Common myeloid progenitor, CD34-positive (primary cell): ENCODE measurements around the gene TMEM150B. TPM values are rescaled to one million over a fixed set of nuclear protein-coding genes. Genes with fewer than 3 reads are reported as not detected.

Experiments
- CTCF ChIA-PET: fragments of 350-600 bp; sonication (Branson Sonifier 250); formaldehyde crosslinking; loops from one replicate; lab custom pipeline; 2021; ENCODE audit warnings: antibody characterized with exemption; lab: Charles Lee
- POLR2A ChIA-PET: fragments of 350-600 bp; sonication (Branson Sonifier 250); formaldehyde crosslinking; loops from one replicate; lab custom pipeline; 2021; ENCODE audit warnings: antibody characterized with exemption; lab: Charles Lee
- DNase-seq, 3 donors: peaks; one replicate each; pipeline versions ENCODE4 v3.0.0 to v3.0.0-alpha.2; 2013
- H3K27ac ChIP-seq, 2 experiments: 1 replicate in 1 of 2; 2 replicates in 1 of 2; pipeline ENCODE4 v1.7.0; 2013; ENCODE audit warnings: inconsistent platforms in 2 of 2, low read length in 2 of 2, mild to moderate bottlenecking in 2 of 2, low read depth in 1 of 2, moderate library complexity in 1 of 2; ENCODE audit not compliant: severe bottlenecking in 2 of 2, insufficient read depth in 1 of 2, poor library complexity in 1 of 2
- H3K27me3 ChIP-seq, 5 experiments: replicated peaks in 2 of 5; 1 replicate in 3 of 5; 2 replicates in 2 of 5; pipeline versions ENCODE4 v1.6.1 to v1.7.0; 2013; ENCODE audit warnings: low read length in 4 of 5, mild to moderate bottlenecking in 2 of 5, moderate library complexity in 2 of 5, inconsistent platforms in 1 of 5; ENCODE audit not compliant: insufficient read depth in 5 of 5, control insufficient read depth in 4 of 5
- H3K36me3 ChIP-seq, 4 experiments: 1 replicate in 2 of 4; 2 replicates in 2 of 4; pipeline versions ENCODE4 v1.6.1 to v1.7.0; 2013; ENCODE audit warnings: low read length in 3 of 4, control low read depth in 1 of 4, mild to moderate bottlenecking in 1 of 4; ENCODE audit not compliant: control insufficient read depth in 4 of 4, insufficient read depth in 4 of 4
- H3K4me1 ChIP-seq, 4 experiments: 1 replicate in 3 of 4; 2 replicates in 1 of 4; pipeline versions ENCODE4 v1.6.1 to v1.7.1; 2013; ENCODE audit warnings: low read length in 3 of 4, mild to moderate bottlenecking in 3 of 4, control low read depth in 1 of 4, inconsistent platforms in 1 of 4, moderate library complexity in 1 of 4; ENCODE audit not compliant: control insufficient read depth in 4 of 4, insufficient read depth in 4 of 4; ENCODE audit errors: control extremely low read depth in 1 of 4
- H3K4me3 ChIP-seq, 7 experiments: 1 replicate in 4 of 7; 2 replicates in 3 of 7; pipeline versions ENCODE4 v1.5.1 to v1.7.0; 2013; ENCODE audit warnings: mild to moderate bottlenecking in 7 of 7, low read length in 6 of 7, moderate library complexity in 6 of 7, inconsistent platforms in 2 of 7, low read depth in 2 of 7, control low read depth in 1 of 7; ENCODE audit not compliant: insufficient read depth in 4 of 7, control insufficient read depth in 1 of 7; ENCODE audit errors: extremely low read depth in 1 of 7
- H3K9me3 ChIP-seq, 5 experiments: 1 replicate in 4 of 5; 2 replicates in 1 of 5; pipeline versions ENCODE4 v1.6.1 to v1.7.1; 2013; ENCODE audit warnings: low read length in 4 of 5, mild to moderate bottlenecking in 2 of 5, inconsistent platforms in 1 of 5, low read depth in 1 of 5, moderate library complexity in 1 of 5; ENCODE audit not compliant: control insufficient read depth in 4 of 5, insufficient read depth in 2 of 5; ENCODE audit errors: control extremely low read depth in 1 of 5
- WGBS: methylation state at CpG from one replicate; pipeline ENCODE4 v1.1.5; 2013; ENCODE audit not compliant: insufficient coverage; 5-methylcytosine and 5-hydroxymethylcytosine counted together
- polyA plus RNA-seq: library from polyadenylated mRNA; unstranded; fragments of 120-200 nt; gene quantifications from one replicate; pipeline ENCODE4 v1.2.1, GENCODE V29; 2013

The TMEM150B gene, protein sequence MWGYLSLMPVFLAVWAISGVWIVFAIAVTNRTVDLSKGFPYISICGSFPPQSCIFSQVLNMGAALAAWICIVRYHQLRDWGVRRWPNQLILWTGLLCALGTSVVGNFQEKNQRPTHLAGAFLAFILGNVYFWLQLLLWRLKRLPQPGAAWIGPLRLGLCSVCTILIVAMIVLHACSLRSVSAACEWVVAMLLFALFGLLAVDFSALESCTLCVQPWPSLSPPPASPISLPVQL
- 2.6 TPM for polyA plus RNA-seq

DNA sequence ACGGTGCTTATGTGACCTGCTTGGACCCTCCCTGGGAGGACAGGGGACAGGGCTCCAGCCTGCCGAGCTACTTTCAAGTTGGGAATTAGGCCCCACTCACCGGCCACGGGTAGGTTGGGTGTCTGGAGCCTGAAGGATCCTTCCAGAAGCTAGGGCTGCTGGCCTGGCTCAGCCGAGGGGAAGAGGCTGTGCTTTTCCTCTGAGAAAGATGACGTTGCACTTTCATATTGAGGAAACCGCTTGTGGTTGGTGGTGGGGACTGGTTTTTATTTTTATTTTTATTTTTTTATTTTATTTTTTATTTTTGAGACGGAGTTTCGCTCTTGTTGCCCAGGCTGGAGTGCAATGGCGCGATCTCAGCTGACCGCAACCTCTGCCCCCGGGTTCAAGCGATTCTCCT, at the start of gene TMEM150B:
TMEM150B (minus strand) TSS at position 170 of the 400 bp plus-strand sequence. CDS start 4,305 bp downstream, outside the sequence.
- peaks cover 0 to 43% (median 41%) of the 10 kb centered on the region in 4 experiments for H3K4me1 ChIP-seq
- H3K4me3 ChIP-seq = peak within 1 kb of the TSS in 3 of 7 experiments; percentile 38 to 64 (median 57)
- no peaks in the 10 kb centered on the region for H3K36me3 ChIP-seq
- CTCF ChIA-PET = interaction anchor here (0.8 to 1.3 kb wide), 3 partner anchors 15 to 93 kb away, joined by 3 read pairs; no protein-coding TSS in a partner anchor
- DNase-seq = peak; percentile 61 to 87 (median 86)
- WGBS = 43% methylated on average over 7 of the region's 14 CpGs
- POLR2A ChIA-PET = interaction anchor here (1.5 kb wide), 1 partner anchor 14 kb away, joined by 8 read pairs; the partner anchor contains the start of gene KMT5C
- peak within 1 kb of the TSS in 1 of 2 experiments; percentile 6 for H3K27ac ChIP-seq
- H3K9me3 ChIP-seq = no peaks in the 10 kb centered on the region
- H3K27me3 ChIP-seq = no peaks in the 10 kb centered on the region

DNA sequence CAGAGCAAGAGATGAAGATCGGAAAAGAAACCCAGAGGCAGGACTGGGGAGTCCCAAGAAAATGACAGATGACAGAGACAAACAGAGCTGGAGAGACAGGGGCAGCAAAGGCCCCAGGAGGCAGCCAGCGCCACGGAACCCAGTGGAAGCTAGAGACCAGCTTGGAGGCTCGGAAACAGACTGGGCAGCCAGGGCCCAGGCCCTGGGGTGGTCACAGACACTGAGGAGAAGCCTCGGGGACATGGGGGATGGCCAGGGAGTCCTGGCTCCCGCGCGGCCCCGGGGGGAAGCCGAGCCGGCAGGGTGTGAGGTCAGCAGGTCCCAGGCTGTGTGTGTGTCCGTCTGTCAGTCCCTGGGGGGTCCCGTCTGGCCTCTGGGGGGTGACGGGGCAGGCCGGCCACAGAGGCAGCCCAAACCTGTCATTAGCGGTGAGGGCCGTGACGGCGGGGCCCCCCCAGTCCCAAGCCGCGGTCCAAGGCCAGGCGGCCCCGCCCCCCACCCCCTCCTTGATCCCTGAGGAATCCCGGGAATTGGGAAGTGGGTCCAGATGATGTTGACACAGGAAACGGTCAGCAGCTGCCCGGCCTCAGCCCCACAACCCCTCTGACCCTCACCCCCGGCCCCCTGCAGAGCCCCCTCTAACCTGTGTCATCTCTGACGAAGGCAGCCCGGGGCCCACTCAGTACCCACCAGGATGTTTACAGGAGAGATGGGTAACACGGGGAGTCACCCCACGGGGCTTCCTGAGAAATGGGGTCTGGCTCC, 49.0 kb upstream of the TMEM150B start:
- ChIA-PET POLR2A (no interaction called here), CTCF (interaction anchor here (0.6 to 1.3 kb wide), 2 partner anchors 10 to 85 kb away, joined by 3 to 4 read pairs; no protein-coding TSS in a partner anchor)
- Histone ChIP-seq H3K27ac (no peak overlapping the region), H3K4me1 (peaks cover 0 to 22% (median 18%) of the 10 kb centered on the region in 4 experiments), H3K36me3 (no peaks in the 10 kb centered on the region), H3K27me3 (peaks cover 0 to 81% (median 19%) of the 10 kb centered on the region in 5 experiments), H3K9me3 (no peaks in the 10 kb centered on the region), H3K4me3 (no peak overlapping the region)
- DNase-seq = no peak
- 48% methylated on average over 14 of the region's 31 CpGs for WGBS

DNA sequence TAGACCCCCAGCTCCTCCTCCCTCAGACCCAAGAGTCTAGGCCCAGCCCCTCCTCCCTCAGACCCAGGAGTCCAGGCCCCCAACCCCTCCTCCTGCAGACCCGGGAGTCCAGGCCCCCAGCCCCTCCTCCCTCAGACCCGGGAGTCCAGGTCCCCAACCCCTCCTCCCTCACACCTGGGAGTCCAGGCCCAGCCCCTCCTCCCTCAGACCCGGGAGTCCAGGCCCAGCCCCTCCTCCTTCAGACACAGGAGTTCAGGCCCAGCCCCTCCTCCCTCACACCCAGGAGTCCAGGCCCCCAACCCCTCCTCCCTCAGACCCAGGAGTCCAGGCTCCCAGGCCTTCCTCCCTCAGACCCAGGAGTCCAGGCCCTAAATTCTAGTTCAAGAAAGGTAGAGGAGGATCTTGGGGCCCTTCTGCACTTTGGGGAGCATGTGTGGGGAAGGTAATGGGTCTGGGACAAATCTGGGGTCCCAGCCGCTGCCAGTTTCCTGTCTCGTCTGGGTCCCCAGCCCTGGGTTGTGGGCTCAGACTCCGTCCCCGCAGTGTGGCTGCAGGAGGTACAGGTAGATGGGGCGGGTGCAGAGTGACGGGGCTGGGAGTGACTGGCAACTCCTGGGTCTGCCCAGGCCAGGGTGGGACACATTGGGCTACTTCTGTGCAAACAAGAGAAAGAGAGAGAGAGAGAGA, 48.3 kb upstream of the TMEM150B start:
- WGBS = 63% methylated on average over 4 of the region's 9 CpGs
- H3K9me3 ChIP-seq = no peaks in the 10 kb centered on the region
- H3K4me1 ChIP-seq = peaks cover 0 to 27% (median 20%) of the 10 kb centered on the region in 4 experiments
- H3K36me3 ChIP-seq = no peaks in the 10 kb centered on the region
- no peak for DNase-seq
- POLR2A ChIA-PET = interaction anchor here (1.4 kb wide), 1 partner anchor 10 kb away, joined by 4 read pairs; the partner anchor contains the start of gene TMEM238
- H3K27ac ChIP-seq = no peak overlapping the region
- CTCF ChIA-PET = interaction anchor here (0.6 to 1.2 kb wide), 3 partner anchors 10 to 84 kb away, joined by 3 to 5 read pairs (median 3); partner anchors contain the start of gene GARIN5B
- peaks cover 0 to 89% (median 19%) of the 10 kb centered on the region in 5 experiments for H3K27me3 ChIP-seq
- no peak overlapping the region for H3K4me3 ChIP-seq

GRCh38 chr19:55372316-55373081, 47.4 kb upstream of the TMEM150B start:
- Histone ChIP-seq H3K36me3 (no peaks in the 10 kb centered on the region), H3K9me3 (no peaks in the 10 kb centered on the region), H3K27ac (no peak overlapping the region), H3K27me3 (peaks cover 0 to 92% (median 21%) of the 10 kb centered on the region in 5 experiments), H3K4me1 (peaks cover 0 to 27% (median 20%) of the 10 kb centered on the region in 4 experiments), H3K4me3 (no peak overlapping the region)
- DNase-seq = peak; percentile 69 to 88 (median 86)
- 52% methylated on average over 9 of the region's 24 CpGs for WGBS
- CTCF ChIA-PET = interaction anchor here (1.1 to 1.2 kb wide), 2 partner anchors 9 to 79 kb away, joined by 3 to 5 read pairs; partner anchors contain the start of gene GARIN5B
- POLR2A ChIA-PET = interaction anchor here (0.7 to 1.4 kb wide), 2 partner anchors 11 to 118 kb away, joined by 3 to 4 read pairs; partner anchors contain the start of gene TMEM238

GRCh38 chr19:55370305-55370988, 45.3 kb upstream of the TMEM150B start, which contains the start of gene IL11:
Gene IL11, minus strand, starts transcription at chr19:55370463. Its CDS starts 153 bp downstream, at chr19:55370310.
- POLR2A ChIA-PET = no interaction called here
- Histone ChIP-seq H3K9me3 (no peaks in the 10 kb centered on the region), H3K4me1 (peaks cover 0 to 27% (median 20%) of the 10 kb centered on the region in 4 experiments), H3K36me3 (no peaks in the 10 kb centered on the region), H3K27ac (no peak within 1 kb of the TSS), H3K27me3 (peaks cover 0 to 77% (median 18%) of the 10 kb centered on the region in 5 experiments), H3K4me3 (peak within 1 kb of the TSS in 3 of 7 experiments; percentile 26 to 57 (median 36))
- CTCF ChIA-PET = interaction anchor here (1.3 kb wide), 1 partner anchor 48 kb away, joined by 3 read pairs; no protein-coding TSS in a partner anchor
- 17% methylated on average over 5 of the region's 32 CpGs for WGBS
- DNase-seq = no peak
